Coronary artery (tissue), 2 donors: ENCODE results near the gene IMPA2.

Experiments used
- DNase-seq: peaks from one replicate; pipeline ENCODE4 v3.0.0-alpha.2; 2017; ENCODE audit warnings: low spot score
- H3K27ac ChIP-seq, 2 donors: fragments of 200-600 bp; sonication (generic); one replicate each; pipeline ENCODE4 v1.5.1; 2016 to 2019
- H3K4me3 ChIP-seq: fragments of 200-600 bp; sonication (generic); 2 replicates; pipeline ENCODE4 v1.5.1; 2016; ENCODE audit warnings: mild to moderate bottlenecking, moderate library complexity
- CTCF ChIP-seq: fragments of 200-600 bp; sonication (generic); IDR thresholded peaks from one replicate; pipeline ENCODE4 v1.5.1; 2019; ENCODE audit warnings: antibody characterized with exemption

IMPA2 gene

DNA sequence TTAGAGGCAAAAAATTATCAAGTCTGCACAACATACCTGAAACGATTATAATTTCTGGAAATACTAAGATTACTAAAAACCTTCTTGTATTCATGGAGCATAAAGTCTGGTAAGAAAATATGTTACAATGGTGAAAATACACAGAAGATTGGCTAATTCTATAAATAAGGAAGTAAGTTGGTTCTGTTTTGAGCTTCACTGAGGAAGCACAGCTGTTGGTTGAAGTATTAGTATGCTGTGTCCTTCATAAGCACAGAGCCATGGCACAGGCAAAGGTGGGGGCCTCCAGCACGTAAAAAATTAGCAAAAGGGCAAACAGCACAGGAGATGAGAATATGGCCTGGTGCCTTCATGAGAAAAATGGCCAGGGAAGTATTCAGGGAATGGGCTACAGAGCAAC is 72.0 kb downstream of the IMPA2 start:
- DNase-seq = no peak
- Histone ChIP-seq H3K4me3 (no peak overlapping the region), H3K27ac (no peak overlapping the region)
- TF ChIP-seq CTCF = no peak

GRCh38 chr18:12056034-12056883 is 75.0 kb downstream of the IMPA2 start:
- DNase-seq = no peak
- no peak overlapping the region for H3K4me3 ChIP-seq
- no peak overlapping the region for H3K27ac ChIP-seq
- no peak for TF ChIP-seq CTCF

- no peak overlapping the region for H3K4me3 ChIP-seq
- no peak for DNase-seq
- no peak overlapping the region for H3K27ac ChIP-seq
- no peak for TF ChIP-seq CTCF
Observed at GRCh38 chr18:12056884-12057402, 75.6 kb downstream of the IMPA2 start.

DNA sequence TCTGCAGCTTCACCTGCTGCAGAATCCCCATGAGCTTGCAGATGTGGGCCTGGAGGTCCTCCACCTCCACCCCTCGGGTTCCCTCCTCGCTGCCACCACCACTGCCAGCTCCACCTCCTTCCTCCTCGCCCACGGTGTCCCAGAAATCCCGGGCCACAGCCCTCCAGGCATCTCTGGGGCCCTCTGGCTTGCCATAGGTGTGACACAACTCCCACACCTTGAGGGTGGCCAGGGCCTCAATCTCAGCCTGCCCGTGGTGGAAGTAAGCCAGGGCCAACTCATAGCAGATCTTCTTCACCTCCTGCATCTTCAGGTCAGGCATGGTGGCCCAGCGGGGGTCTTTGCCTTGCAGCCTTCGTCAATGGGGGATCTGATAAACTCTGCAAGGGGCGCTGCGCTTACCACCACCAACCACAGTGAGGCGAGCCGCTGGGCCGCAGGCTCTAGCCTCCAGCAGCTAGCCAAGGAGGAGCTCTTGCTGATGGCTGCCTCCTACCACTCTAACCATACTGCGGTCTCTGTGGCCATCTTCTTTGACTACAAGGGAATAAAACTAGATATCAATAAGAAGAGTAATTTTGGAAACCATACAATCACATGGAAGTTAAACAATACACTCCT is 76.2 kb downstream of the IMPA2 start:
- no peak for DNase-seq
- H3K27ac ChIP-seq = no peak overlapping the region
- no peak for TF ChIP-seq CTCF
- H3K4me3 ChIP-seq = no peak overlapping the region

DNA sequence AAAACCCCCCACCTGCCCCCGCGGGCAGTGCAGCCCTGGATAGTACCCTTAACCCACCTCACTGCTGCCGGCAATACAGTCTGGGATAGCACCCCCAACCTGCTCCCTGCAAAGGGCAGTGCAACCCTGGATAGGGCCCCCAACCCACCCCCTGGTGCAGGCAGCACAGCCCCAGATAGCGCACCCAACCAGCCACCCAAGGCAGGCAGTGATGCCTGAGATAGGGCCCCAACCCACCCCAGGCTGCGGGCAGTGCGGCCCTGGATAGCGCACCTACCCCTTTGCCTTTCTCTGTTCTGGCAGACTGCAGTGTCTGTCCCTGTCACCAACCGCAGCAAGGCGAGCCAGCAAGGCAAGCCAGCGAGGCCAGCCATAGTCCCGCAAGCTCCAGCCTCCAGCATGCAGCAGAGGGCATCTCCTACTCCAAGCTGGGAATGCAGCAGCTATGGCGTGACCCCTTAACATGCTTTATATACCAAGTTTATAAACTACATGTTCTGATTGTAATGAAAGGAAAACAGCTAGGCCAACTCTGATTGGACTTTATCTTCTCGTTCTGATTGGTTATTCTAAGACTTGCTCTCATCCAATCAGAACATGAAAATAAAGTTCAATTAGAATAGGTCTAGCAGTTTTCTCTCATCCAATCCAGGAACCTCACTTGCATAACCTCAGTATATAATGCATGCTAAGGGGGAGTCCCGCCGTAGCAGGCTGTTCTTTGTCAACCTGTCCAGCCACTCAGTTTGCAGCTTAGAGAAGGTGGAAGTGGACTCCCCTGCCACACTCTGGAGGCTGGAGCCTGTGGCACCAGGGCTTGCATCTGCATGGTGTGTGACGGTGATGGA is 78.3 kb downstream of the IMPA2 start:
- Histone ChIP-seq H3K4me3 (no peak overlapping the region), H3K27ac (no peak overlapping the region)
- no peak for TF ChIP-seq CTCF
- no peak for DNase-seq

GRCh38 chr18:12060182-12060870 is 79.0 kb downstream of the IMPA2 start:
- no peak for TF ChIP-seq CTCF
- no peak overlapping the region for H3K27ac ChIP-seq
- no peak for DNase-seq
- H3K4me3 ChIP-seq = no peak overlapping the region
